ENCODE results near the gene AKAIN1. TPM values are rescaled to one million over a fixed set of nuclear protein-coding genes. Genes with fewer than 3 reads are reported as not detected.

AKAIN1 gene
- total RNA-seq, 1 experiment from 2014 or later: not detected

GRCh38 chr18:5144629-5145028, 52.4 kb downstream of the AKAIN1 start:
- ChIA-PET POLR2A (no interaction called here), RAD21 (ENCODE audit: low non-redundant PET in 1 of 2, low total read pairs in 2 of 2, uncharacterized antibody in 2 of 2, unreplicated experiment in 2 of 2) (no interaction called here), CTCF (no interaction called here)
- no peaks in the 10 kb centered on the region for H3K36me3 ChIP-seq (ENCODE audit: control insufficient read depth in 1 of 2, insufficient read depth in 2 of 2, low read length in 2 of 2)
- H3K4me3 ChIP-seq (replicated peaks in 1 of 2; ENCODE audit: low read depth in 1 of 2, low read length in 2 of 2): no peak overlapping the region
- no TSS peak for BruUV-seq (replicated peaks)
- no peak overlapping the region for H3K9ac ChIP-seq (ENCODE audit: low read length)
- TF ChIP-seq, protein P1, sequence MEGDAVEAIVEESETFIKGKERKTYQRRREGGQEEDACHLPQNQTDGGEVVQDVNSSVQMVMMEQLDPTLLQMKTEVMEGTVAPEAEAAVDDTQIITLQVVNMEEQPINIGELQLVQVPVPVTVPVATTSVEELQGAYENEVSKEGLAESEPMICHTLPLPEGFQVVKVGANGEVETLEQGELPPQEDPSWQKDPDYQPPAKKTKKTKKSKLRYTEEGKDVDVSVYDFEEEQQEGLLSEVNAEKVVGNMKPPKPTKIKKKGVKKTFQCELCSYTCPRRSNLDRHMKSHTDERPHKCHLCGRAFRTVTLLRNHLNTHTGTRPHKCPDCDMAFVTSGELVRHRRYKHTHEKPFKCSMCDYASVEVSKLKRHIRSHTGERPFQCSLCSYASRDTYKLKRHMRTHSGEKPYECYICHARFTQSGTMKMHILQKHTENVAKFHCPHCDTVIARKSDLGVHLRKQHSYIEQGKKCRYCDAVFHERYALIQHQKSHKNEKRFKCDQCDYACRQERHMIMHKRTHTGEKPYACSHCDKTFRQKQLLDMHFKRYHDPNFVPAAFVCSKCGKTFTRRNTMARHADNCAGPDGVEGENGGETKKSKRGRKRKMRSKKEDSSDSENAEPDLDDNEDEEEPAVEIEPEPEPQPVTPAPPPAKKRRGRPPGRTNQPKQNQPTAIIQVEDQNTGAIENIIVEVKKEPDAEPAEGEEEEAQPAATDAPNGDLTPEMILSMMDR (IDR thresholded peaks at IDR 0.05 in 2 of 3, conservative IDR thresholded peaks at IDR 0.05 in 1 of 3; ENCODE audit: borderline replicate concordance in 1 of 3, insufficient read depth in 1 of 3, low read depth in 2 of 3, low read length in 2 of 3): no peak
- no peak for TF ChIP-seq POLR2AphosphoS5 (IDR thresholded peaks at IDR 0.05; ENCODE audit: low read depth, low read length)
- TF ChIP-seq EZH2phosphoT487 (IDR thresholded peaks at IDR 0.05; ENCODE audit: borderline replicate concordance): no peak
- no peak overlapping the region for H3K4me2 ChIP-seq (ENCODE audit: low read length)
- ATAC-seq (no peak), DNase-seq (ENCODE audit: low read depth, low spot score) (no peak)
- peaks cover 4 to 6% of the 10 kb centered on the region in 2 experiments; a peak in 2 of 4 replicates for H3K9me3 ChIP-seq (ENCODE audit: control insufficient read depth in 1 of 2, insufficient read depth in 1 of 2, low read depth in 1 of 2, low read length in 2 of 2)
- H2AFZ ChIP-seq (ENCODE audit: low read depth, low read length, poor library complexity, severe bottlenecking): no peak overlapping the region
- no peaks in the 10 kb centered on the region for H3K27me3 ChIP-seq (ENCODE audit: insufficient read depth, low read length)
- H3K9me2 ChIP-seq (ENCODE audit: insufficient read depth): no peaks in the 10 kb centered on the region
- no peak overlapping the region for H3K27ac ChIP-seq (ENCODE audit: low read depth, low read length)
- H3K79me2 ChIP-seq (ENCODE audit: insufficient read depth, low read length): no peaks in the 10 kb centered on the region
- no peaks in the 10 kb centered on the region for H3K4me1 ChIP-seq (ENCODE audit: control insufficient read depth in 1 of 2, insufficient read depth in 2 of 2, low read length in 2 of 2)
- intact Hi-C loops (cut with micrococcal nuclease): no loop called here
- no peaks in the 10 kb centered on the region for H4K20me1 ChIP-seq (ENCODE audit: insufficient read depth)

GRCh38 chr18:5142859-5143258, 54.2 kb downstream of the AKAIN1 start:
- Histone ChIP-seq H3K27ac (ENCODE audit: low read depth, low read length) (no peak overlapping the region), H3K4me2 (ENCODE audit: low read length) (no peak overlapping the region), H3K4me3 (replicated peaks in 1 of 2; ENCODE audit: low read depth in 1 of 2, low read length in 2 of 2) (no peak overlapping the region), H3K9ac (ENCODE audit: low read length) (no peak overlapping the region), H3K27me3 (ENCODE audit: insufficient read depth, low read length) (no peaks in the 10 kb centered on the region), H2AFZ (ENCODE audit: low read depth, low read length, poor library complexity, severe bottlenecking) (no peak overlapping the region), H3K79me2 (ENCODE audit: insufficient read depth, low read length) (no peaks in the 10 kb centered on the region), H4K20me1 (ENCODE audit: insufficient read depth) (no peaks in the 10 kb centered on the region), H3K4me1 (ENCODE audit: control insufficient read depth in 1 of 2, insufficient read depth in 2 of 2, low read length in 2 of 2) (no peaks in the 10 kb centered on the region), H3K9me2 (ENCODE audit: insufficient read depth) (no peaks in the 10 kb centered on the region), H3K36me3 (ENCODE audit: control insufficient read depth in 1 of 2, insufficient read depth in 2 of 2, low read length in 2 of 2) (no peaks in the 10 kb centered on the region), H3K9me3 (ENCODE audit: control insufficient read depth in 1 of 2, insufficient read depth in 1 of 2, low read depth in 1 of 2, low read length in 2 of 2) (peaks cover 3 to 4% of the 10 kb centered on the region in 2 experiments; a peak in 2 of 4 replicates)
- ChIA-PET CTCF (no interaction called here), RAD21 (ENCODE audit: low non-redundant PET in 1 of 2, low total read pairs in 2 of 2, uncharacterized antibody in 2 of 2, unreplicated experiment in 2 of 2) (no interaction called here), POLR2A (no interaction called here)
- intact Hi-C loops (cut with micrococcal nuclease): no loop called here
- BruUV-seq (replicated peaks): no TSS peak
- no peak for ATAC-seq
- DNase-seq (ENCODE audit: low read depth, low spot score): no peak
- no peak for TF ChIP-seq SIN3A (IDR thresholded peaks at IDR 0.05; ENCODE audit: low read depth)
- no peak for TF ChIP-seq POLR2AphosphoS5 (IDR thresholded peaks at IDR 0.05; ENCODE audit: low read depth, low read length)
- no peak for TF ChIP-seq ZNF274 (IDR thresholded peaks at IDR 0.05; ENCODE audit: low read depth, low read length)
- TF ChIP-seq, protein P2, sequence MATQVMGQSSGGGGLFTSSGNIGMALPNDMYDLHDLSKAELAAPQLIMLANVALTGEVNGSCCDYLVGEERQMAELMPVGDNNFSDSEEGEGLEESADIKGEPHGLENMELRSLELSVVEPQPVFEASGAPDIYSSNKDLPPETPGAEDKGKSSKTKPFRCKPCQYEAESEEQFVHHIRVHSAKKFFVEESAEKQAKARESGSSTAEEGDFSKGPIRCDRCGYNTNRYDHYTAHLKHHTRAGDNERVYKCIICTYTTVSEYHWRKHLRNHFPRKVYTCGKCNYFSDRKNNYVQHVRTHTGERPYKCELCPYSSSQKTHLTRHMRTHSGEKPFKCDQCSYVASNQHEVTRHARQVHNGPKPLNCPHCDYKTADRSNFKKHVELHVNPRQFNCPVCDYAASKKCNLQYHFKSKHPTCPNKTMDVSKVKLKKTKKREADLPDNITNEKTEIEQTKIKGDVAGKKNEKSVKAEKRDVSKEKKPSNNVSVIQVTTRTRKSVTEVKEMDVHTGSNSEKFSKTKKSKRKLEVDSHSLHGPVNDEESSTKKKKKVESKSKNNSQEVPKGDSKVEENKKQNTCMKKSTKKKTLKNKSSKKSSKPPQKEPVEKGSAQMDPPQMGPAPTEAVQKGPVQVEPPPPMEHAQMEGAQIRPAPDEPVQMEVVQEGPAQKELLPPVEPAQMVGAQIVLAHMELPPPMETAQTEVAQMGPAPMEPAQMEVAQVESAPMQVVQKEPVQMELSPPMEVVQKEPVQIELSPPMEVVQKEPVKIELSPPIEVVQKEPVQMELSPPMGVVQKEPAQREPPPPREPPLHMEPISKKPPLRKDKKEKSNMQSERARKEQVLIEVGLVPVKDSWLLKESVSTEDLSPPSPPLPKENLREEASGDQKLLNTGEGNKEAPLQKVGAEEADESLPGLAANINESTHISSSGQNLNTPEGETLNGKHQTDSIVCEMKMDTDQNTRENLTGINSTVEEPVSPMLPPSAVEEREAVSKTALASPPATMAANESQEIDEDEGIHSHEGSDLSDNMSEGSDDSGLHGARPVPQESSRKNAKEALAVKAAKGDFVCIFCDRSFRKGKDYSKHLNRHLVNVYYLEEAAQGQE (IDR thresholded peaks at IDR 0.05; ENCODE audit: low read depth): no peak
- no peak for TF ChIP-seq CEBPB (IDR thresholded peaks at IDR 0.05; ENCODE audit: low read depth)
- no peak for TF ChIP-seq ZBTB33 (IDR thresholded peaks at IDR 0.05; ENCODE audit: extremely low read depth, insufficient replicate concordance, low read length)
- no peak for TF ChIP-seq SP1 (IDR thresholded peaks at IDR 0.05; ENCODE audit: low read depth)
